ENCODE measurements around the gene BCL6.

Gene BCL6

DNA sequence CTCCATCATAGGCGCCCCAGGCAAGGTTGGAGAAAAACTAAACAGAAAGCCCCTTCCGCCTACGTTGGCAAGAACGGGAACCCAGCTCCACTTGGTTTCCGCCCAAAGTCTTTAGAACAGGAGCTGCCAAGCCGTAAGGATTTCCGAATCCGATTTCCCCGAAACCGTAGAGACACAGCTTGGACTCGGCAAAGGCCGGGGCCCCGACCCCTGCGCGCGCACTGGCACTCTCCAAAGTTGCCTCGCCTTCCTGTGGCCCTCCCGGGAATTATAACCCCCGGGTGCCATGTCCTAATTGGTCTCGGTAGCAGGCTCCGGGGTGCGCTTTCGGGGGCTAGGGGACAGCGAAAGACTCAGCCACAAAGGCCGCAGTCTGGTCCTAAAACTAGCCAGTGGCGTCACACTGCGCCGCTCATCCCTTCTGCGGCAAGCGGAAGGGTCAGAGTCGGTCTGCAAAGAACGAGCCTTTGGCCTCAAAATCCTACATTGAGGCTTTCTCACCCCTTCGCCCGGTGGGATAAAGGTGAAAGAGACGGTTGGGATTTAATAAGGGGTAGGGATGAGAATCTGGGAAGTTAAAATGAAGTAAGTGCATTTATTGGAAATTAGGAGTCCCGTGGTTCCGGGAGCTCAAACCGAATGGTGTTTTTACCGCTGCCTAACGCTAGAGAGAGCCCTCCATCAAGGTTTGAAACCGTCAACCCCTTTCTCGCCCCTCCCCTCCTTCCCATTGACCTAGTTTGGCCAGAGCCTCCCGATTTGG is 6.8 kb downstream of the BCL6 start:
- DNase-seq (ENCODE audit: low read depth): no peak
- TF ChIP-seq, protein P1, sequence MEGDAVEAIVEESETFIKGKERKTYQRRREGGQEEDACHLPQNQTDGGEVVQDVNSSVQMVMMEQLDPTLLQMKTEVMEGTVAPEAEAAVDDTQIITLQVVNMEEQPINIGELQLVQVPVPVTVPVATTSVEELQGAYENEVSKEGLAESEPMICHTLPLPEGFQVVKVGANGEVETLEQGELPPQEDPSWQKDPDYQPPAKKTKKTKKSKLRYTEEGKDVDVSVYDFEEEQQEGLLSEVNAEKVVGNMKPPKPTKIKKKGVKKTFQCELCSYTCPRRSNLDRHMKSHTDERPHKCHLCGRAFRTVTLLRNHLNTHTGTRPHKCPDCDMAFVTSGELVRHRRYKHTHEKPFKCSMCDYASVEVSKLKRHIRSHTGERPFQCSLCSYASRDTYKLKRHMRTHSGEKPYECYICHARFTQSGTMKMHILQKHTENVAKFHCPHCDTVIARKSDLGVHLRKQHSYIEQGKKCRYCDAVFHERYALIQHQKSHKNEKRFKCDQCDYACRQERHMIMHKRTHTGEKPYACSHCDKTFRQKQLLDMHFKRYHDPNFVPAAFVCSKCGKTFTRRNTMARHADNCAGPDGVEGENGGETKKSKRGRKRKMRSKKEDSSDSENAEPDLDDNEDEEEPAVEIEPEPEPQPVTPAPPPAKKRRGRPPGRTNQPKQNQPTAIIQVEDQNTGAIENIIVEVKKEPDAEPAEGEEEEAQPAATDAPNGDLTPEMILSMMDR (IDR thresholded peaks at IDR 0.05; ENCODE audit: low read depth, low read length, missing control alignments): peak; percentile 86
- peak overlapping the region; percentile 16 for H3K4me3 ChIP-seq (ENCODE audit: low read depth, low read length)

DNA sequence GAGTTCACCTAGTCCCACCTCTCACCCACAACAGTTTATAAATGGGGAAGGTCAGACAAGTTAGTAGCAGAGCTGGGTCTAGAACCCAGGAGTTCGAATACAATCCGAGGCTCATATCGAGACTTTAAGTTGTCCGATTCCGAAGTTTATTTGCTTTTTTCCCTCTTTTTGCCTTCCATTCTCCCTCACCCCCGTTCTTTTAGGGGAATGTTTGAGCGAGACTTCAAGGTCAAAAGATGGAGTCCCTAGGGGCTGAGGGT is 7.3 kb downstream of the BCL6 start:
- peak overlapping the region; percentile 16; the same call in 1 of the 2 replicates for H3K4me3 ChIP-seq (ENCODE audit: low read depth, low read length)
- TF ChIP-seq, protein P1 (IDR thresholded peaks at IDR 0.05; ENCODE audit: low read depth, low read length, missing control alignments): no peak
- no peak for DNase-seq (ENCODE audit: low read depth)

- no peak for DNase-seq (ENCODE audit: low read depth)
- TF ChIP-seq, protein P1 (IDR thresholded peaks at IDR 0.05; ENCODE audit: low read depth, low read length, missing control alignments): no peak
- peak overlapping the region; percentile 16; the same call in 1 of the 2 replicates for H3K4me3 ChIP-seq (ENCODE audit: low read depth, low read length)
Measured at GRCh38 chr3:187737368-187738070, 7.7 kb downstream of the BCL6 start.

GRCh38 chr3:187737006-187737367 is 8.3 kb downstream of the BCL6 start:
- no peak for DNase-seq (ENCODE audit: low read depth)
- TF ChIP-seq, protein P1 (IDR thresholded peaks at IDR 0.05; ENCODE audit: low read depth, low read length, missing control alignments): no peak
- H3K4me3 ChIP-seq (ENCODE audit: low read depth, low read length): no peak overlapping the region

DNA sequence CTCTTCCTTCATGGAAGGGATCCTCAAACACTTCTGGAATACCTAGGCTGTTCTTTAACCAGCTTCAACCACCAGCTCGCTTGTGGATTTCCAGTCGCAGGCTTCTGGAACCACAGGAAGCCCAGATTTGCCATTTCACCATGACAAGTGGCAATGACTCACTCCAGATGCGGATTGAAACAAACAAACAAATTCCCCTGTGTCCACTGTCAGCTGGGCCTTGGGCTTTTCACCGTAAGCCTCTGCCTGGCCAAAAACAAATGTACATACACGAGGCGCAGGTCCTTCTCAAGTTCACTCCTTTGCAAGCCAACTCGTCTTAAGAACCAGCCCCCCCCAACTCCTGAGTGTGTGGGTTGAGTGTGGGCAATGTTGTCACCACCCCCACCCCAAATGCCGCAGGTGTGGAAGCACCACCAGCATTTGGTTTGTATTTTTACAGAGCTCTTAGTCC is 8.8 kb downstream of the BCL6 start:
- no peak for DNase-seq (ENCODE audit: low read depth)
- TF ChIP-seq, protein P1 (IDR thresholded peaks at IDR 0.05; ENCODE audit: low read depth, low read length, missing control alignments): no peak
- no peak overlapping the region for H3K4me3 ChIP-seq (ENCODE audit: low read depth, low read length)

DNA sequence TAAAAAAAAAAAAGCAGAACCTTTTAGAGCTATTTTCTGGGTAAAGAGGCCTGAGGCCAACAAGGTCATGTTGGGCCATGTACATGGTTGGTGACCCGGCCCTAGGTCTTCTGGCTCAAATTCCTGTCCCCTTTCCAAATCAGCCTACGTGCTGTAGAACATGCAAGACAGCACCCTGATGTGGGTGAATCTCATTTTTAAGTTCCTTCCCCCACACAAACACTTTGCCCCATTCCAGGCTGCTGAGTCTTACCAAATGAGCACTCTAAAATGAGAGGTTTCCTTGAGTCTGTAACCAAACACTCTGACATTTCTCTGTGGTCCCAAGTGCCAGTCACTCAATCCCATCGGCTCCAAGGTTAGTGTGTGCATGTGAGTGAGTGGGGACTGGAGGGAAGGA is 9.4 kb downstream of the BCL6 start:
- H3K4me3 ChIP-seq (ENCODE audit: low read depth, low read length): no peak overlapping the region
- DNase-seq (ENCODE audit: low read depth): no peak
- TF ChIP-seq, protein P1 (IDR thresholded peaks at IDR 0.05; ENCODE audit: low read depth, low read length, missing control alignments): no peak

Data from GM12864 (cell line).